Muscle layer of colon (tissue), 2 donors: ENCODE data around the gene PPP2R5D.
"Not testable (repeated sequence)": the region's sequence is repeated elsewhere in the genome, so short reads cannot be mapped to it uniquely, and the experiment has no call there.

Experiments
- H3K27ac ChIP-seq: one replicate; pipeline ENCODE4 v1.7.0; 2013; ENCODE audit warnings: low read depth, mild to moderate bottlenecking, low read length, moderate library complexity
- H3K27me3 ChIP-seq, 2 donors: one replicate each; pipeline ENCODE4 v1.7.0; 2013; ENCODE audit warnings: low read length in 2 of 2, mild to moderate bottlenecking in 2 of 2; ENCODE audit not compliant: insufficient read depth in 2 of 2, control insufficient read depth in 1 of 2
- H3K36me3 ChIP-seq: one replicate; pipeline ENCODE4 v1.7.0; 2013; ENCODE audit warnings: mild to moderate bottlenecking, low read length; ENCODE audit not compliant: insufficient read depth
- H3K4me1 ChIP-seq: one replicate; pipeline ENCODE4 v1.7.0; 2013; ENCODE audit warnings: mild to moderate bottlenecking, low read length; ENCODE audit not compliant: insufficient read depth
- H3K4me3 ChIP-seq, 2 donors: one replicate each; pipeline ENCODE4 v1.7.0; 2013; ENCODE audit warnings: low read length in 2 of 2, low read depth in 1 of 2, mild to moderate bottlenecking in 1 of 2, moderate library complexity in 1 of 2
- H3K9ac ChIP-seq: one replicate; pipeline ENCODE4 v1.7.0; 2013; ENCODE audit warnings: low read length
- H3K9me3 ChIP-seq: one replicate; pipeline ENCODE4 v1.7.0; 2013; ENCODE audit warnings: mild to moderate bottlenecking, low read length
- donor health status: abdominal sarcoma.
- donor health status: Adenocarcinoma of cecum.

Gene PPP2R5D

GRCh38 chr6:42978839-42979522 is 5.4 kb upstream of the PPP2R5D start, which contains the start of gene PEX6:
Gene PEX6, minus strand, starts transcription at chr6:42979181. Its CDS starts 31 bp downstream, at chr6:42979150.
- H3K27me3 ChIP-seq, result no peaks in the 10 kb centered on the region
- peak within 1 kb of the TSS; percentile 92 for H3K27ac ChIP-seq
- peaks cover under 1% of the 10 kb centered on the region for H3K36me3 ChIP-seq
- H3K4me3 ChIP-seq, result peak within 1 kb of the TSS; percentile 75 to 85
- no peaks in the 10 kb centered on the region for H3K9me3 ChIP-seq
- peaks cover 25% of the 10 kb centered on the region for H3K4me1 ChIP-seq
- peak within 1 kb of the TSS; percentile 84 for H3K9ac ChIP-seq

DNA sequence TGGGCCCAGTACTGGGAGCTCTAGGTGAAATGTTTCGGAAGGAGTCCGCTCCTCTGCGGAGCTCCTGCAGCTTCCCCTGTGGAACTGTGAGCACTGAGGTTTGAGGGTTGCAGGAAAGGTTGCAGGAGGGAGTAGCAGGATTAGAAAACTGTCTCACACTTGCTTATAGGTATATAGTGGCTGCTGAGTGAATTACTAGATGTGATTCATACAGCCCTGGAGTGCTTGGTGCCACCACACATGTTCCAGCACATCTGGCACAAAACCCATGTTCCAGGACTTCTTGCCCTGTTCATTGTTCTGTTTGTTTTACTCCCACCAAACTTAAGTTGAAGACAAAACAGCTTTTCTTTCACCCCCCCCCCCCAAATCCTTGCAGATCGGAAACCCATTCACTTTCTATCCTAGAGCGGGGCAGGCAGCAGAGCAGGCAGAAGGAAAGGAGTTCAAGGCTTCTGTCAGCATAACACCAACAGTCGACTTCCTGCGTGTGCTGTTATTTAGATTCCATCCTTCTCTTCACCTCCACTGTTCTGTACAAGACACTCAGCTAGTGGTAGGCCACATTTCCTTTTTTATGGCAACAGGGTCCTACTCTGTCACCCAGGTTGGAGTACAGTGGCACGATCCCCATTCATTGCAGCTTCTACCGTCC is 4.7 kb upstream of the PPP2R5D start:
- Histone ChIP-seq H3K4me1 (peaks cover 25% of the 10 kb centered on the region), H3K4me3 (peak overlapping the region; percentile 75 to 85), H3K27ac (peak overlapping the region; percentile 92), H3K36me3 (no peaks in the 10 kb centered on the region), H3K27me3 (no peaks in the 10 kb centered on the region), H3K9ac (peak overlapping the region; percentile 84), H3K9me3 (no peaks in the 10 kb centered on the region)

- no peak overlapping the region for H3K4me3 ChIP-seq
- no peaks in the 10 kb centered on the region for H3K9me3 ChIP-seq
- H3K4me1 ChIP-seq, result peaks cover 40% of the 10 kb centered on the region
- no peaks in the 10 kb centered on the region for H3K27me3 ChIP-seq
- no peaks in the 10 kb centered on the region for H3K36me3 ChIP-seq
- H3K9ac ChIP-seq, result no peak overlapping the region
- H3K27ac ChIP-seq, result no peak overlapping the region
Measured at GRCh38 chr6:42981836-42982235, 2.5 kb upstream of the PPP2R5D start.

DNA sequence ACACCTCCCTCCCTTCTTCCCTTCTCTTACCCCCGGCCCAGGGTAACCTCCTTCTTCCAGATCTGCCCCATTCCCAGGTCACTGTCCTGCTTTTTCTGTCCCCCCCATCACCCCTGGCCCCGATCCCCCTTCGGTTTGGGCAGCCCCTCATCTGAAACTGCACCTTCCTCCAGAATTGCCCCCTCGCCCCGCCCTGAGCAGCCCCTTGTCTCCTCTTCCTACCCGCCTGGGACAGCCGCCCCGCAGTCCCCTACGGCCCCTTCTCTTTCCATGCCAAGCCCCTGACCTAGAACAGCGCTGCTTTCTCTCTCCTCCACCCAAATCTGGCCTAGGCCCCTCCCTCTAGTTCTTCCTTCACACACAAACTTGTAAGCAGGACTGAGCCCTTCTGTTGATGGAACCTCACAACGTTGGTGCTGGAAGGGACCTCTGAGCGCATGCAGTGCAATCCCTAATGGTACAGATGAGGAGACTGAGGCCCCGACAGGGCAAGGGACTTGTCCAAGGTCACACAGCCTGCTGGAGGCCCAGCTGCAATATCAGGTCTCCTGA is 630 bp downstream of the PPP2R5D start:
- H3K4me1 ChIP-seq, result peaks cover 26% of the 10 kb centered on the region
- H3K4me3 ChIP-seq, result peak overlapping the region; percentile 52 to 67
- no peaks in the 10 kb centered on the region for H3K9me3 ChIP-seq
- H3K27me3 ChIP-seq, result no peaks in the 10 kb centered on the region
- peaks cover 7% of the 10 kb centered on the region for H3K36me3 ChIP-seq
- H3K27ac ChIP-seq, result peak overlapping the region; percentile 73
- H3K9ac ChIP-seq, result peak overlapping the region; percentile 41

- H3K9me3 ChIP-seq, result no peaks in the 10 kb centered on the region
- H3K36me3 ChIP-seq, result peaks cover 21% of the 10 kb centered on the region
- H3K4me1 ChIP-seq, result peaks cover 24% of the 10 kb centered on the region
- H3K9ac ChIP-seq, result no peak overlapping the region
- H3K27me3 ChIP-seq, result no peaks in the 10 kb centered on the region
- no peak overlapping the region for H3K4me3 ChIP-seq
- H3K27ac ChIP-seq, result no peak overlapping the region
Measured at GRCh38 chr6:42987533-42988451, 3.4 kb downstream of the PPP2R5D start.

- Histone ChIP-seq H3K9ac (no peak overlapping the region), H3K36me3 (peaks cover 21% of the 10 kb centered on the region), H3K4me3 (no peak overlapping the region), H3K4me1 (peaks cover 24% of the 10 kb centered on the region), H3K27ac (no peak overlapping the region), H3K27me3 (no peaks in the 10 kb centered on the region), H3K9me3 (no peaks in the 10 kb centered on the region)
Measured at GRCh38 chr6:42988486-42989020, 4.2 kb downstream of the PPP2R5D start.

- Histone ChIP-seq H3K36me3 (peaks cover 21% of the 10 kb centered on the region), H3K9ac (no peak overlapping the region), H3K4me1 (peaks cover 24% of the 10 kb centered on the region), H3K4me3 (no peak overlapping the region), H3K27ac (no peak overlapping the region), H3K27me3 (no peaks in the 10 kb centered on the region), H3K9me3 (no peaks in the 10 kb centered on the region)
Measured at GRCh38 chr6:42989923-42990322, 5.6 kb downstream of the PPP2R5D start.

- Histone ChIP-seq H3K27me3 (no peaks in the 10 kb centered on the region), H3K36me3 (peaks cover 21% of the 10 kb centered on the region), H3K4me3 (no peak overlapping the region), H3K9ac (no peak overlapping the region), H3K9me3 (no peaks in the 10 kb centered on the region), H3K4me1 (no peaks in the 10 kb centered on the region), H3K27ac (no peak overlapping the region)
Measured at GRCh38 chr6:42993445-42993844, 9.1 kb downstream of the PPP2R5D start.

- H3K36me3 ChIP-seq, result peaks cover 2% of the 10 kb centered on the region
- H3K4me1 ChIP-seq, result no peaks in the 10 kb centered on the region
- no peaks in the 10 kb centered on the region for H3K27me3 ChIP-seq
- no peak overlapping the region for H3K9ac ChIP-seq
- H3K27ac ChIP-seq, result no peak overlapping the region
- H3K9me3 ChIP-seq, result no peaks in the 10 kb centered on the region
- no peak overlapping the region for H3K4me3 ChIP-seq
Measured at GRCh38 chr6:42996513-42996912, 12.1 kb downstream of the PPP2R5D start.

- H3K9ac ChIP-seq, H3K4me1 ChIP-seq: not testable (repeated sequence)
Measured at GRCh38 chr6:42998205-42998604, 13.8 kb downstream of the PPP2R5D start.

GRCh38 chr6:43001843-43002242 is 17.5 kb downstream of the PPP2R5D start:
- no peak overlapping the region for H3K4me3 ChIP-seq
- peaks cover 10% of the 10 kb centered on the region for H3K36me3 ChIP-seq
- H3K27ac ChIP-seq, result no peak overlapping the region
- no peaks in the 10 kb centered on the region for H3K4me1 ChIP-seq
- no peak overlapping the region for H3K9ac ChIP-seq
- no peaks in the 10 kb centered on the region for H3K9me3 ChIP-seq
- no peaks in the 10 kb centered on the region for H3K27me3 ChIP-seq

More at GRCh38 chr6:42998205-42998604, 13.8 kb downstream of the PPP2R5D start:
- H3K27ac ChIP-seq, H3K36me3 ChIP-seq, H3K27me3 ChIP-seq, H3K9me3 ChIP-seq, H3K4me3 ChIP-seq: not testable (repeated sequence)
